Suprapubic skin (tissue), 4 donors: ENCODE data around the gene RYK. TPM values are rescaled to one million over a fixed set of nuclear protein-coding genes. Genes with fewer than 3 reads are reported as not detected.
A peak's percentile ranks its signal among the peaks of the same experiment; 100 is the strongest.

ENCODE experiments used
- DNase-seq, 2 donors: peaks; one replicate each; pipeline ENCODE4 v3.0.0-alpha.2; 2019; ENCODE audit warnings: low spot score in 2 of 2
- H3K27ac ChIP-seq: fragments of 200-600 bp; sonication (generic); one replicate; pipeline ENCODE4 v1.5.1; 2019
- H3K27me3 ChIP-seq: fragments of 200-600 bp; sonication (generic); one replicate; pipeline ENCODE4 v1.5.1; 2019
- H3K36me3 ChIP-seq: fragments of 200-600 bp; sonication (generic); one replicate; pipeline ENCODE4 v1.5.1; 2019
- H3K4me1 ChIP-seq: fragments of 200-600 bp; sonication (generic); one replicate; pipeline ENCODE4 v1.5.1; 2019
- H3K4me3 ChIP-seq: fragments of 200-600 bp; sonication (generic); one replicate; pipeline ENCODE4 v1.5.1; 2019; ENCODE audit warnings: mild to moderate bottlenecking
- H3K9me3 ChIP-seq: fragments of 200-600 bp; sonication (generic); one replicate; pipeline ENCODE4 v1.5.1; 2019
- CTCF ChIP-seq, 2 donors: fragments of 200-600 bp in 1 of 2; fragments of 450-650 bp in 1 of 2; sonication (generic) in 1 of 2; IDR thresholded peaks; one replicate each; pipeline ENCODE4 v1.5.1; 2016 to 2019; ENCODE audit warnings: antibody characterized with exemption in 2 of 2, mild to moderate bottlenecking in 1 of 2, moderate library complexity in 1 of 2
- EP300 ChIP-seq: sonication (generic); formaldehyde crosslinking; IDR thresholded peaks from one replicate; pipeline ENCODE4 v1.6.1; 2017; ENCODE audit warnings: antibody characterized with exemption
- POLR2A ChIP-seq, 2 donors: fragments of 450-650 bp; IDR thresholded peaks; one replicate each; pipeline ENCODE4 v1.6.1; 2017; ENCODE audit warnings: antibody characterized with exemption in 2 of 2, mild to moderate bottlenecking in 2 of 2, moderate library complexity in 2 of 2
- POLR2AphosphoS5 ChIP-seq, 3 donors: sonication (generic); formaldehyde crosslinking; IDR thresholded peaks; one replicate each; pipeline ENCODE4 v1.6.1; 2017; ENCODE audit warnings: antibody characterized with exemption in 3 of 3
- WGBS: methylation state at CpG from one replicate; pipeline ENCODE4 v1.1.5; 2018; 5-methylcytosine and 5-hydroxymethylcytosine counted together
- total RNA-seq, 4 donors: library from RNA; depleted of rRNA; stranded (reverse); fragments of >200 nt; gene quantifications; one replicate each; pipeline ENCODE4 v1.1.0, GENCODE V29; 2016

RYK gene
- total RNA-seq, 4 donors from 2014 or later: 65.5 to 214 (median 80.1) TPM

DNA sequence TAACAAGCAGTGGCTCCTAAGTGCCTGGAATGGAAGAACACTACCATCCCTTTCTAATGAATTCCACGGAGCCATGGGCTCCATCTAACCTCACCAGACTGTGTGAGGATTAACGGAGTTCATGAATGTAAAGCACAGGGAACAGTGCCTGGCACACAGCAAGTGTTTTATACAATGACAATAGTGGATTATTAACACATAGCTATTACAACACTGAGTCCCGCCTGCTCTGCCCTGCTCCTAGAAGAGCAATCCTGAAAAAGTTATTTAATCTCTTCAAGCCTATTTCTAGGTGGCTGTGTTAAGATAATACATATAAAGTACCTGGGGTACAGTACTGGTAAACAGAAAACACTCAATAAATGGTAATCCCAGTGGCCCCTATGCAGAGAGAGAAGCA, 51.4 kb downstream of the RYK start:
- Histone ChIP-seq H3K4me1 (peaks cover 5% of the 10 kb centered on the region), H3K27me3 (no peaks in the 10 kb centered on the region), H3K4me3 (no peak overlapping the region), H3K27ac (no peak overlapping the region), H3K36me3 (peaks cover 37% of the 10 kb centered on the region), H3K9me3 (no peaks in the 10 kb centered on the region)
- no peak for DNase-seq
- TF ChIP-seq POLR2AphosphoS5 (IDR thresholded peaks at IDR 0.05) (no peak), CTCF (IDR thresholded peaks at IDR 0.05) (no peak), EP300 (no peak), POLR2A (IDR thresholded peaks at IDR 0.05) (no peak)
- 78% methylated on average over 3 of the region's 3 CpGs for WGBS

- Histone ChIP-seq H3K36me3 (peaks cover 41% of the 10 kb centered on the region), H3K4me3 (no peak overlapping the region)
- TF ChIP-seq EP300 (no peak), POLR2AphosphoS5 (IDR thresholded peaks at IDR 0.05) (no peak), CTCF (IDR thresholded peaks at IDR 0.05) (no peak), POLR2A (IDR thresholded peaks at IDR 0.05) (no peak)
Observed at GRCh38 chr3:134198414-134198813, 52.2 kb downstream of the RYK start.

GRCh38 chr3:134197681-134198261, 52.9 kb downstream of the RYK start:
- 14% methylated on average over 2 of the region's 2 CpGs for WGBS
- H3K9me3 ChIP-seq: no peaks in the 10 kb centered on the region
- no peak overlapping the region for H3K27ac ChIP-seq
- H3K4me1 ChIP-seq: peaks cover 5% of the 10 kb centered on the region
- TF ChIP-seq POLR2AphosphoS5 (IDR thresholded peaks at IDR 0.05) (no peak), CTCF (IDR thresholded peaks at IDR 0.05) (peak; percentile 59 to 64), EP300 (no peak), POLR2A (IDR thresholded peaks at IDR 0.05) (no peak)
- peaks cover 41% of the 10 kb centered on the region for H3K36me3 ChIP-seq
- H3K27me3 ChIP-seq: no peaks in the 10 kb centered on the region
- DNase-seq: no peak
- no peak overlapping the region for H3K4me3 ChIP-seq

More at GRCh38 chr3:134198414-134198813, 52.2 kb downstream of the RYK start:
- H3K9me3 ChIP-seq: no peaks in the 10 kb centered on the region
- no peak overlapping the region for H3K27ac ChIP-seq
- H3K27me3 ChIP-seq: no peaks in the 10 kb centered on the region
- peaks cover 5% of the 10 kb centered on the region for H3K4me1 ChIP-seq
- 90% methylated on average over 2 of the region's 2 CpGs for WGBS
- DNase-seq: no peak

GRCh38 chr3:134194247-134194646, 56.4 kb downstream of the RYK start:
- no peak for DNase-seq
- no peaks in the 10 kb centered on the region for H3K27me3 ChIP-seq
- H3K4me1 ChIP-seq: no peaks in the 10 kb centered on the region
- TF ChIP-seq CTCF (IDR thresholded peaks at IDR 0.05): no peak
- no peak for TF ChIP-seq POLR2AphosphoS5 (IDR thresholded peaks at IDR 0.05)
- TF ChIP-seq POLR2A (IDR thresholded peaks at IDR 0.05): no peak
- no peaks in the 10 kb centered on the region for H3K9me3 ChIP-seq
- WGBS: 93% methylated on average over 2 of the region's 2 CpGs
- H3K36me3 ChIP-seq: peaks cover 33% of the 10 kb centered on the region
- H3K27ac ChIP-seq: no peak overlapping the region
- no peak overlapping the region for H3K4me3 ChIP-seq

GRCh38 chr3:134190250-134190649, 60.4 kb downstream of the RYK start:
- DNase-seq: no peak
- no peak overlapping the region for H3K4me3 ChIP-seq
- 91% methylated on average over 3 of the region's 3 CpGs for WGBS
- peaks cover 46% of the 10 kb centered on the region for H3K36me3 ChIP-seq
- H3K4me1 ChIP-seq: no peaks in the 10 kb centered on the region
- H3K27ac ChIP-seq: no peak overlapping the region
- TF ChIP-seq EP300 (no peak), POLR2AphosphoS5 (IDR thresholded peaks at IDR 0.05) (no peak), CTCF (IDR thresholded peaks at IDR 0.05) (no peak), POLR2A (IDR thresholded peaks at IDR 0.05) (no peak)
- H3K9me3 ChIP-seq: no peaks in the 10 kb centered on the region
- no peaks in the 10 kb centered on the region for H3K27me3 ChIP-seq
